GM15510 (cell line): Measurements from ENCODE around the gene CDK10.

ENCODE experiments used
- POLR2A ChIP-seq: IDR thresholded peaks from 3 replicates; pipeline ENCODE4 v1.6.1; 2011; ENCODE audit warnings: borderline replicate concordance; ENCODE audit not compliant: insufficient read length; ENCODE audit errors: extremely low read depth

CDK10 gene

DNA sequence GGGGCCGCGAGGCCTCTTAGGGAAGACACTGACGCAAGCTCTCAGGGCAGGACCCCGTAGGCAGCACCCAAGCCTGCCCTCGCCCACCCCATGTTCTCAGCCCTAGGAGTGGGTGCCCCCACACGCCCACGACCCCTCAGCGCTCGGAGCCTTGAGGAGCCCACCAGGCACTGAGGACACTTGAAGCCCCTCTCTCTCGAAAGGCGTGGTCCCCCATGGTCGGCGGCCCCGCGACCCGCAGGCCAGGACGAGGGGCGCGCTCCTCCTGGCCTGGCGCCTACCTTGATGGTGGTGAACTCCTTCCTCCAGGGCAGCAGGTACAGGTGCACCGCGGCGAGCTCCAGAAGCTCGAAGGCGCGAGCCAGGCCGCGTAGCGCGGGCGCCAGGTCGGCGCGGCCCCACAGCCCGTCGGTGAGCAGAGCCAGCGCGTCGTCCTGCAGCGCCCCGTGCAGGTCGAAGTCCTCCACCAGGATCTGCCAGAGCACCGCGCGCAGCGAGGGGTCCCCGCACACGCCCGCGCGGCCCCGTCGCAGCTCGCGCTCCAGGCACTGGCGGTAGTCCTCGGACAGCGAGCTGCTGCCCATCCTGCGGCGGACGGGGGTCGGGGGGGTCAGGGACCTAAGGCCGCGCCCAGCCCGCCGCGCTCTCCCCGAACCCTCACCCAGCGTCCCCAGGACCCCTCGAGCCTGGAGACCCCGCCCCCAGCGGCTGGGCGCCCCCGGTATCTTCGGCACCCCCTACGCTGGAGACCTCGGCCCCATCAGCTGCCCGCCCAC, 14.3 kb downstream of the CDK10 start:
- no peak for TF ChIP-seq POLR2A

DNA sequence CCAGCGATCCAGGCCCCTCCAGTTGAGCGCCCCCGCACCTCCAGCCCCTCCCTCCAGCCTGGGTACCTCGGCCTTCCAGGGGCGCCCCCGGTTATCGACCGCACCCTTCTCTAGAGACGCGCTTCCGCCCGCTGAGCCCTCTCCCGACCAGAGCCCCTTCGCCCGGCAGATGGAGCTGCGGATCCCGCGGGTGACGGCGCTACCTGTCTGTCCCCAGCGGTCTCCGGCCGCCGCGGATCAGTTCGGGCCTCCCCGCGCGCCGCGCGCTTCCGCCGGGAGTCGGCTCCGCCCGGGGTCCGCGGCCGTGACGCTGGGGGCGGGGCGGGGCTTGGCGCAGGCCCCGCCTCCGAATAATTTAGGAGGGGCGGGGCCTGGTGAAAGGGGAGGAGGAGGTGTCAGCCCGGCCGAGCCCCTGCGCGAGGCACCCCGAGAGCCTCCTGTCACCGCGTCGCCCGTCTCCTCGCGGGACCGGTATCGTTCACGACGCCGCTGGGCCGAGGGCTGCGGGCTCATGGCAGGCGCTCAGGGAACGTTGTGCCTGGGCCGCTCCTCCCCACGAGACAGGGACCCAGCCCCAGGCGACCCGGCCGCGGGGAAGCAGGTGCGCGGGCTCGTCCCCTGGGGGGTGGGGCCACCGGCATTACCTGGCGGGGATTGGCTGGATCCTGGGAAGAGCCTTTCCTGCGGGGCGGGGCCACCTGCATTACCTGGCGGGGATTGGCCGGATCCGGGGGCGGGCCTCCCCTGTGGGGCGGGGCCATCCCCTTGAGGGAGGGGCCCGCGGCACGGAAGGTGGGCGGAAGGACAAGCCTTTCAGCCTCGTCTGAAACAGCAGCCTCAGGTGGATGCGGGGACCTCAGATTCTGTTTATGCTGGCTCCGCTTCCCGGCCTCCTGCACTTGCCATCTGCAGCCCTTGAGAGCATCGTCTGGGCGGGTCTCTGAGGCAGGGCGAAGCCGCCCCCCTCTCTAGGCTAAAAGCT, 15.2 kb downstream of the CDK10 start, which contains the start of gene SPATA2L:
TSS of gene SPATA2L (minus strand) at position 281 of the 982 bp plus-strand sequence. CDS start 473 bp downstream, outside the sequence.
- TF ChIP-seq POLR2A: peak; percentile 70

DNA sequence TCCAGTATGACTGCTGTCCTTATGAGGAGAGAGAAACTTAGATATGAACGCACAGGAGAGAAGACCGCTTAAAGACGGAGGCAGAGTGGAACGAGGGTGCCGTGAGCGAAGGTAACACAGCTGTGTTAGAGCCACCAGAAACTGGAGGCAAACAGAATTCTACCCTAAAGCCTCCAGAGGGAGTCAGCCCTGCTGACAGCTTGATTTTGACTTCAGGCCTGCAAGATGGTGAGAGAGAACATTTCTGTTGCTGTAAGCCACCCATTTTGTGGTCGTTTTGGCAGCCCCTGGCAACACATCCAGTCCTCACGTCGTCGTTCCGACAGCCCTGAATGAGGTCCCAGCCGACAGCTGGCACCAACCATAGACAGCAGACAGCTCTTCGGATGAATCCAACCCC, 17.8 kb downstream of the CDK10 start:
- TF ChIP-seq POLR2A: no peak

DNA sequence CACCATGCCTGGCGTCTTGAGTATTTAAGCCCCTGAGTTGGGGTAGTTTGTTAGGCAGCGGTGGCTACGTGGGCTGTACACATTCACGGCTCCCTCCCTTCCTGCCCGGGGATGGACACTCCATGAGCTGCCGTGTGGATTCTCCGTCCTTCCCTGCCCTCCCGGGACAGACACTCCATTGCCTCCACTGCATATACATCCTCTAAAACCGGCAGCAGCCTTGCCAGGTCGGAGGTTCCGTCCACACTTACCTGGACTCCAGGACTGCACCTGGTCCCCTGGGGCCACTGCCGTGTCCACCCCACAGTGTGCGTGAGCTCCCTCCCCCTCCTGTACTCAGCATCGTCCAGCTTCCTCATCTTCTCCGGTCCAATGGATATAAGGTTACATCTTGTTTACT, 18.5 kb downstream of the CDK10 start:
- no peak for TF ChIP-seq POLR2A

DNA sequence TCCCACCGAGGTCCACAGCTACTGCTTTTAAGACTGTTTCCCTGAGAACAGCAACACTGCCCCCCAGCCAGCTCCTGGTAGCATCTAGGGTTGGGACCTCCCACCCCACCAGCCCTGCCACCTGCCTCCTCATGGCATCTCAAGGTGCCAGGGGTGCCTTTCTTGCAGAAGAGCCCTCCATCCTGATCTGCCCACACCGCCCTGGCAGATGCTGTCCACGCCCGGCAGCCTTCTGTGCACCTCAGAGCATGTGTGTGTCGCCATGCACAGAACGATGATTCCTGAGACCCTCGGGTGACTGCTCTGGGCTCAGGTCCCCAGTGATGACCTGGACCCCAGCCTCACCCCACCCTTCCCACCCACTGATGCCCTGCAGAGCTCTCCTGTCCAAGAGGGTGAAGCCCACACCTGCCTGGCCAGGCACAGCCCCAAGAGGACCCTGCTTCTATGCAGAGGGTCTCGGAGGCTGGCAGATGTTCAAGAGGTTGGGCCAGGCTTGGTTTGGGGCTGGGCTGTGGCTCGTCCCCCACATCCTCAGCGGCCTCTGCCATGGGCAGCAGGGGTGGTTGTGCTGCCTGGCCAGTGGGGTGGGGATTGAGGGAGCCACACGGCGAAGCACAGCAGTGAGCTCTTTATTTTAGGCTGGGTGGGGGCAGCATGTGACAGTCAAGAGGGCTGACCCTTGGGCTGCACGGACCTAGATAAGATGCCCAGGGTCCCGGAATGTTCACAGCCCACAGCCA, 20.2 kb downstream of the CDK10 start:
- TF ChIP-seq POLR2A: no peak

DNA sequence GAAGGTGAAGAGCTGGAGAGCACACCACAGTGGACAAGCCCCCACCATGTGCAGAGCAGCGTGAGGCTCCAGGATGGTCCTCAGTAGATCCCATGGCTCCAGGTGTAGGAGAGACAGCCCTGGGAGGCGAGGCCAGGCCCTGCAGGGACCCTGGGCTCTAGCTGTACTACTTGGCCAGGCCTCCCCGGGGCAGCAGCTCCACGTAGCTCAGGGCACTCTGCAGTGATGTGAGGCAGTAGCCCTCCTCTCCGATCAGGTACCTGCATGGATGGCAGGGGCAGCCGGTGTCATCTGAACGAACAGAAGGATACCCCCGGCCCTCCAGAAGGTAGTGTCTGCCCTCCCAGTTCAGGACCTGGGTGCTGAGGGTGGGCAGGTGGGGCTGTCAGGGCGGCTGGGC, 21.2 kb downstream of the CDK10 start:
- no peak for TF ChIP-seq POLR2A

DNA sequence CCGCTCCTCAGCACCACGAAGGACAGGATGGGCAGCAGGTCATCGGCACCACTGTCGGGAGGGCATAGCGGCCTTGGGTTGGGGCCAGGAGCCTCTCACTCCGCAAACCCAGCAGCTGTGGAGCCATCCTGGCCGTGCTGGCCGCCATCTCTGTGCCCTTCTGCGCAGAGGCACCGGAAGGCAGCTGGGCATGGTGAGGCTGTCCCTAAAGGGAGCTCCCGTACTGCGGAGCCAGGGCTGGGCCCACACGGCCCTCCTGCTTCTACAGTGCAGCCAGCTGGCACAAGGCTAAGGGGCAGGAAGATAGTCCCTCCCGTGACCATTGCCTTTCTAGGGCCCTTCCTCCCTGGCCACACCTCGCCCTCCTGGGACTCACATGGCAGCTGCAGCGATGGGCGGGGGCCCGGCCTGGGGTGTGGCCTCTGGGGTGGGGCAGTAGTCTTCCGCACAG, 22.0 kb downstream of the CDK10 start:
- TF ChIP-seq POLR2A: no peak

DNA sequence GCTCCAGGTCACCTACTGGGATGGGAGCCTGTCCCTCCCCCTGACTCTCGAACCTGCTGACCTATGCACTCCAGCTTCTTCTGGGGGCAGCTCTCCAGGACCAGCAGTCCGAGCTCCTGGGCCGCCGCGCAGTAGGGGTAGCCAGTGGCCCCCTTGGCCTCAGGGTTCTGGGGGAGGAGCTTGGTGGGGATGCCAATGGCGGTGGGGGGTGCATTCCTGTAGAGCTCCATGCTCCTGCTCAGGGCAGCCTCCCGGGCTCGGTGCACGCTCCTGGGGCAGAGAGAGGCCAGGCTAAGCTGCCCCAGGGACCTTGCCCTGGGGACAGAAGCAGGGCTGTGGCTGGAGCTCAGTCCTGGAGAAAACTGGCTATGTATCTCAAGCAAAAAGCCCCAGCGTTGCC, 22.7 kb downstream of the CDK10 start:
- TF ChIP-seq POLR2A: no peak

DNA sequence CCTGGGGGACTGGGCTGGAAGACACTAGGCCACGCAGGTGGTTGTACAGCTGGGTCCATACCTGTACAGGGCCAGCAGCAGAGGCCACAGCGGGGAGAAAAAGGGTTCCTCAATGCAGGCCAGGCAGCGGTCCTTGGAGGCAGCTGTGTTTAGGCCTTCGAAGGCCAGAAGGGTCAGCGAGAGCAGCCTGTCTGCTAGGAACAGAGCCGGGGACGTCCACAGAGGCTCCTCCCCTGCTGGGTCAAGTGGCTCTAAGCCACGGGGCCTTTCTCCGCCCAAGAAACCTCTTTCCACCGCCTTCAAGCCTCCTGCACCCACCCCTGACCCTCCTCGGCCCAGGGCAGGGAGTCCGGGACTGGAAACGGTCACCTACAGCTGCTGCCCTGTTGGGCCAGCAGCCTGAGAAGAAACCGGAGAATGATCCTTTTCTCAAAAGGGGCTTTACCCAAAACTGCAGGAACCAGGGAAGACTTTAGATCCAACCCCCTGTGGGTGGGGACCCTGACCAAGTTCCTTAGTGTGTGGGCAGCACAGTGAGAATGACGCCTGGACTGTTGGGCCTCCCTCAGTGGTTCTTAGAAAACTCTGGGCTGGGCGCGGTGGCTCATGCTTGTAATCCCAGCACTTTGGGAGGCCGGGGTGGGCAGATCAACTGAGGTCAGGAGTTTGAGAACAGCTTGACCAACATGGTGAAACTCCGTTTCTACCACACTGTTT, 23.4 kb downstream of the CDK10 start:
- no peak for TF ChIP-seq POLR2A

DNA sequence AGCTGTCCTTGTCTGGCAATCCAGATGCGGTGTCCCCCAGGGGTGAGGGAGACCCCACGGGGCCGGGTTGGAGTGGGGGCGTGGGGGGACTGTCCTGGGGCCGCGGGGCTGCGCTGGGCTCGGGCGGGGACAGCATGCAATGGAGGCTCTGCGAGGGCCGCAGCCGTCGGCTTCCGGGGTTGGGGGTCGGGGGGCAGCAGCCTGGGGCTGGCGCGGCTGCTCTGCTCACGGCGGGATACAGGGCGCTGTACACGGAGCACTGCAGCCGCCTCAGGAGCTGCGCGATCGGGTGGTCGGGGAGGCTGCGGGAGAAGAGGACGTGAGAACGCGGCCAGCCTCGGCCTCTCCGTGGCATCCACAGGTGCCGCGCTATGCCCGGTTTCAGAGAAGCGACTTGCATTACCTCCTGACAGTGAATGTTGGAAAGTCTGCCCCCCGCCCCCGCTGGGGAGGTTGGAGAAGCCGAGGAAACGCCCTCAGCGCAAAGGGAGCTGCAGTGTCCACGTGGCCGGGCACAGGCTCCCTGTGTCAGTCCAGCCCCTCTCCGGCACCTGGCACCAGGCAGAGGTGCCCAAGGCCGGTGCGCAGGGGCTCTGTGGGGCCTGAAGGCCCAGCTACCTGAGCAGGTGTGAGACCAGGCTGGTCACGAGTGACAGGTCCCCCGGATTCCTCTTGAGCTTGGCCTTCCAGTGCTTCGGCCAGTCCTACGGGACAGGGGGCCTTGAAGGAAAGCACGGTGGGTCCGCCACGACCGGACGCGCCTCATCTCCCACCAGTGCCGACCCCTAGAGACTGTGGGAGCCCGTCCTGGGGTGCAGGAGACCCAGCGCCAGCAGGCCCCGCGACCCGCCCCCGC, 24.4 kb downstream of the CDK10 start:
- no peak for TF ChIP-seq POLR2A

DNA sequence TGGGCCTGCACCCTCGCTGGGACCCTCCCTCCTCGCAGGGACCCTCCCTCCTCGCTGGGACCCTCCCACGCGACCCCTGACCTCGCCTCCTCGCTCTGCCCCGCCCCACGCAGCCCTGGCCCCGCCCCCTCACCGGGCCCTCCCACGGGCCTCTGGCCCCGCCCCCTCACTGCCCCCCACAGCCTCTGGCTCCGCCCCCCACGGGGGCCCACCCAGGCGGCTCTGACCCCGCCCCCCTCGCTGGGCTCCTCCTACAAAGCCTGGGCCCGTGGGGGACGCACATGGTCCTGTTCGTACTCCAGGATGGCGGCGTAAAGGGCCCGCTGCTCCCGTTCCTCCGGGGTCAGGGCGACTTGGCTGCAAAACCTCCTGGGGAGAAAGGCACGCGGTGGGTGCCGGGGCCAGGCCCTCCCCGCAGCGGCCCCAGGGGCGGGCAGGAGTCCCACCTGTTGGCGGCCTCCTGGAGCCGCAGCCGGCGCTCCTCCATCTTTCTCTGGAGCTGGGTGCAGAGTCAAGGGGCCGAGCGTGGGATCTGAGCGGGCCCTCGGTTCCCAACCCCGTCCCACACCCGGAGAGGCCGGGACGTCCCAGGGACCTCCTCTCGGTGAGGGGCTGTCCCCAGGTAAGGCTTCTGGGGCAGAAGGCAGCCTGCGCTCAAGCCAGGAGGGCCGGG, 25.2 kb downstream of the CDK10 start:
- peak; percentile 80 for TF ChIP-seq POLR2A

DNA sequence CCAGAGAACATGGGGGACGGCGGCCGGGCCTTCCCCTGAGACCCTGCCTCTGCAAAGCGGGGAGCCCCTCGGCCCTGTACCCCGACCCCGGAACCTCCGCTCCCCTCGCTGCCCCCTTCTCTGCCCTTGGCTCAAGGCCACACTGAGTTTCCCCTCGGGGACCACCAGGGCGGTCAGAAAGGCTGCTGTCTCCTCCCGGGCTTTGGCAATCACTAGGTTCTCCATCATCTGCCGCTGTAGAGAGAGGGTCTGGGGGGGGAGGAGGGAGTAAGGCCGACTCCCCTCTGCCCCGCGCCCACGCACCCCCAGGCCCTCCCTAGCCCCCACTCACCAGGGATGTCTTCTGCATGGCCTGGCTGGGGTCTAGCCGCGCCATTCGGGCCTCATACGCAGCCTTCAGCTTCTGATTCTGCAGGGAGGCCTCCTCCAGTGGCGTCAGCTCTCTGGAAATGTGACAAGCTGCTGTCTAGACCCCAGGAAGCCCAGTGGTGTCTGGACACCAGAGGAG, 25.8 kb downstream of the CDK10 start:
- no peak for TF ChIP-seq POLR2A

DNA sequence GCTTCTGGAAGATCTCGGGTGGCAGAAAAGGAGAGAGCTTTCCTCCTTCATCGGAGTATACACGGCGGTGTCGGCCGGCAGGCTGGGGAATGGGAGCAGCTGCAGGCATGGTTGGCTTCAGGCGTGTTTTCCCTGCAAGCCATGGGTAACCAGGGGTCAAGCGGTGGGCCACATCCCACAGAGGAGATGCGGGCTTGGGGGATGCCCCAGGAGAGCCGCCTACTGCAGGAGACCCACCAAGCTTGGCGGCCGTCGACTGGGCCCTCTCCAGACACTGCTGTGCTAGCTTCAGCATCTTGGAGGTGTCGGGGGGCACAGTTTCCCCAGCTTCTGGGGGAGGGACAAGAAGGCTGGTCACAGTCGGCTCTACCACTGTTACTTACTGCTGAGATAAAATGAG, 30.0 kb downstream of the CDK10 start:
- no peak for TF ChIP-seq POLR2A
